Effector memory CD4-positive, alpha-beta T cell (primary cell): Measurements from ENCODE around the gene RARG.

Source experiments
- DNase-seq, 3 donors: peaks; one replicate each; pipeline ENCODE4 v3.0.0-alpha.2; 2020
- H3K27ac ChIP-seq: 2 replicates; pipeline ENCODE4 v1.7.0; 2013; ENCODE audit warnings: mild to moderate bottlenecking, low read length, moderate library complexity; ENCODE audit not compliant: insufficient read depth, poor library complexity, severe bottlenecking
- H3K27me3 ChIP-seq: replicated peaks from 2 replicates; pipeline ENCODE4 v1.7.0; 2013; ENCODE audit warnings: mild to moderate bottlenecking, low read length; ENCODE audit not compliant: insufficient read depth, control insufficient read depth, poor library complexity, severe bottlenecking
- H3K36me3 ChIP-seq: 2 replicates; pipeline ENCODE4 v1.7.0; 2013; ENCODE audit warnings: mild to moderate bottlenecking, low read length, moderate library complexity; ENCODE audit not compliant: control insufficient read depth, insufficient read depth
- H3K4me1 ChIP-seq: 2 replicates; pipeline ENCODE4 v1.7.0; 2013; ENCODE audit warnings: low read length, mild to moderate bottlenecking; ENCODE audit not compliant: control insufficient read depth, insufficient read depth, poor library complexity, severe bottlenecking
- H3K4me3 ChIP-seq: 2 replicates; pipeline ENCODE4 v1.7.0; 2013; ENCODE audit warnings: low read length, low read depth, mild to moderate bottlenecking; ENCODE audit not compliant: insufficient read depth, poor library complexity, severe bottlenecking
- H3K9me3 ChIP-seq: 2 replicates; pipeline ENCODE4 v1.7.0; 2013; ENCODE audit warnings: mild to moderate bottlenecking, low read length, moderate library complexity; ENCODE audit not compliant: control insufficient read depth

RARG gene

DNA sequence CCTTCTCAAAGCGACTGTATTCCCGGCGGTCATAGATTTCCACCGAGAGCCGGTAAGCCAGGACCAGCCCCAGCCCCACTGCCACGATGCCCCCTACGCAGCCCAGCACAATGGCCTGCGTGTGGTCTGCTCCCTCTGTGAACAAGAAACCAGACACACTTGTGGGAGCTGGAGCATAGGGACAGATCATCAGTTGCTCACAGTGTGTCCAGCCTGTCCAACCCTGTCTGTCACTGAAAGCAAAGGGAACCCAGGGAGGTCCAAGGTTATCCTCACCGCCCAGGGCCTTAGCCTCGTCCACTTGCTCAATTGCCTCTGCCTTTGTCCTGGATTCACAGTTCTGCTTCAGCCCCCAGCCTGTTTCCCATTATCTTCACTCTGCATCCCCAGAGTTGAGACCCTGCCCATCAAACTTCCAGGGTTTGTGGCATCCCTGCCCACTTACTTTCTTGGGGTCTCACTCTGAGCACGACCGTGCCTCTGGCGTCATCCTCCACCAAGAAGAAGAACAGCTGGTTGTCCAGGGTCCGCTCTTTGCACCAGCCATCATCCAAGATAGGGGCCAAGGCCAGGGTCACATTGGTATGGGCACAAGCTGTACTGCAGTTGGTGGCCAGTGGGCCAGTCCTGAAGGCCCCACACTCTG, 40.0 kb downstream of the RARG start:
- Histone ChIP-seq H3K9me3 (no peaks in the 10 kb centered on the region), H3K4me3 (no peak overlapping the region), H3K4me1 (peaks cover 5% of the 10 kb centered on the region), H3K27me3 (no peaks in the 10 kb centered on the region), H3K36me3 (peaks cover 86% of the 10 kb centered on the region), H3K27ac (no peak overlapping the region)
- DNase-seq = no peak

DNA sequence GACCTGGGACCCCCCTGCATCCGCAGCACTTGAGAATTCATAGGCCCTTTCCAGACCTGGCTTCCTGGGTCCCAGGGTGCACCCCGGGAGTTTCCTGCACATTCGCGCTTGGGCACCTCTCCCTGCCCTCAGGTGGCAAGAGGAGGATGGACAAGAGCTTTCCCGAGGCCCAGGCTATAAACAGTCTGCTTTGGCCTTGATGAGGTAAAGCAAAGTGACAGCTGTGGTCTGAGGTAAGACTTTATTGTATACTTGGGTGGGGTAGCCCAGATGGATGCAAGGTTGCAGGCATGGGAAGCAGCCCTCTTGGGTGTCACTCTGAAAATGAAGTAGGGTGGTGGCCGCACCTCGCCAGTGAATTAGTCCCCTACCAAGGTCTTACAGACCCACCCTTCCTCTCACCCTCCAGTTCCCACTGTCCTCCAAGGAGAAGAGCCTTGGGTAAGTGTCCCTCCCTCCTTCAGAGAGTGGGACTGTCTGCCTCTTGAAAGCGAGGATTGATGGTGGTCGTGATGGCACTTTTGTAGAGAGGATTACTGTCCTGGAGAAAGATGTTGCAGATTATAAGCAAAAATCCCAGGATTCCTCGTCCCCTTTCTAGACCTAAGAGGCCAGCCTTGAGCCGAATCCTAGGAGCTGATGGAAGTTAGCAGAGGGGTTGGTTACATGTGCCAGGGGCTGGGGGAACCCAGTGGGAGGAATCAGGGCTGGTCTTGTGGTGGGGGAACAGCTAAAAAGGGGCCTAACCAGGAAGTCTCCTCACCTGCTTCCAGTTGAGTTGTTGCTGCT, 40.7 kb downstream of the RARG start:
- no peak for DNase-seq
- Histone ChIP-seq H3K27me3 (no peaks in the 10 kb centered on the region), H3K36me3 (peaks cover 86% of the 10 kb centered on the region), H3K9me3 (no peaks in the 10 kb centered on the region), H3K4me1 (peaks cover 5% of the 10 kb centered on the region), H3K27ac (no peak overlapping the region), H3K4me3 (no peak overlapping the region)

DNA sequence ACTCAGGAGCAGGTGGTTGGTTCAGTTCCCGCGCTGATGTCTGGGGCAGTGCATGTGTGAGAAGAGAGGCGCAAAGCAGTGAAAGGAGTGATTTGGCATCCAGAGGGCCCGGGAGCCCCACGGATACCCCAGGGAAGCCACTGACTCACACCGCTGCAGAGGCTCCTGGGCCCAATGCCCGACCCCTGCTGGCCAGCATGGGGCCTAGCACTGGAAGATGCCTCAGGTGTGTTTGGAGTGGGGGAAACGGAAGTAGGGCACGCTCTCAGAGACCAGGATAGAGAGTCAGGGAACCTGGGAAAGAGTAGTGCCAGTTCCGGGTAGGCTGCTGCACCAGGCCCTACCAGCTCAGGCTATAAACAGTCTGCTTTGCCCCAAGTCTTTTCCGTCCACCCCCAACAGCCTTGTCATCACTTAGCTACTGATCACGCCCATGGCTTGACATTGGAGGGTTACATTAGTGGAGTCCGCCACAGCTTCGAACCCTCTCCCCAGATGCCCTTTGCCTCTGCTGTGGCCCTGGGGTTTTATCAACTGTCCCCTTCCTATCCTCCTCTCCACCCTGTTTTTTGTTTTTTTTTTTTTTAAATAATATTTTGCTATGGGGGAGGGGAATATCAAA, 41.8 kb downstream of the RARG start:
- Histone ChIP-seq H3K27me3 (no peaks in the 10 kb centered on the region), H3K4me3 (no peak overlapping the region), H3K36me3 (peaks cover 86% of the 10 kb centered on the region), H3K27ac (no peak overlapping the region), H3K9me3 (no peaks in the 10 kb centered on the region), H3K4me1 (peaks cover 5% of the 10 kb centered on the region)
- DNase-seq = peak in 2 of 3 donors; percentile 15 to 28

DNA sequence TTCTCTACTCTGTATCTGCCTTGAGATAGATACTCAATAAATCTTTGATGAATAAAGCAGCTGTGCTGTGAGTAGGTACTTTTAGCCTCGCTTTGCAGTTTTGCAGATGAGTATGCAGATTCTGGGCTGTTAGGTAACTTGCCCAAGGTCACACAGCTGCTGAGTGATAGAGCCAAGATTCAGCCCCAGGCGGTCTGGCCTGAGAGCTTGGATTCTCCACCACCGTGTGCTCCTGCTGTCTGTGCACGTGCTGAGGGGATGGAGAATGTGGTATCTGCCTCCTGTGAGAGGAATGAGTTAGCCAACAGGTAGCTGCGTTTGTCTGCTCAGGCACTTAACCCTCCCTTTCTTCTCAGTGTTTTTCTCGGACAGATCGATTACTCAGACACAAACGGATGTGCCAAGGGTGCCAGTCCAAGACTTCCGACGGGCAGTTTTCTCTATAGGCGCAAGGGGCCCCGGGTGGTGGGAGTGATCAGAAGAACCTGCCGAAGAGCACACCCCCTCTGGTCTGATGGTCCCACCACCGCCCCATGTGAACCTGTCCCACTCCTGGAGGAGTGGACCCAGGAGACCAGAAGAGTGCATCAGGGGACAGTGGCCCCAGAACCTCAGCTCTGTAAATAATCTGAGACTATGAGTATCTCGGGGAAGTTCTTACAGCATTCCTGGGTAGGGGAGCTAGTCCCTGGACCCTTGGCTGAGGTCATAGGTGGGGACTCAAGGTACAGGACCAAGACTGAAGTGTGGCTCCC, 44.7 kb downstream of the RARG start:
- DNase-seq = no peak
- Histone ChIP-seq H3K4me3 (no peak overlapping the region), H3K27ac (no peak overlapping the region), H3K36me3 (peaks cover 82% of the 10 kb centered on the region), H3K27me3 (no peaks in the 10 kb centered on the region), H3K9me3 (no peaks in the 10 kb centered on the region), H3K4me1 (peaks cover 10% of the 10 kb centered on the region)

DNA sequence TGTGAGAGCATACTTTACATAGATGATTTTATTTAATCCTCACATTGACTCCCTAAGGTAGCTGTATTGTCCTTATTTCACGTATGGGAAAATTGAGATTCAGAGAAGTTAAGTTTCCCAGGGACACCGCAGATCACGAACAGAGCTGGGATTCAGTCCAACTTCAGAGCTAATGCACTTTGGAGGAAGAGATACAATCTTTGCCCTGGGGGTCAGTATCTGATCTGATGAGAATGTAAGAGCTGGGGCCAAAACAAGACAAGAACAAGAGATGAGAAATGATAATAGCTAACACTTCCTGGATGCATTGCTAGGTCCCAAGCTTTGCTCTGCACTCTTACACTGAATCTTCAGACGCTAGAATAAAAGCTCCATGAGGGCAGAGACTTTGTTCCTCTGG, 45.3 kb downstream of the RARG start:
- H3K27me3 ChIP-seq = no peaks in the 10 kb centered on the region
- H3K36me3 ChIP-seq = peaks cover 82% of the 10 kb centered on the region
- no peaks in the 10 kb centered on the region for H3K9me3 ChIP-seq
- DNase-seq = no peak
- no peak overlapping the region for H3K4me3 ChIP-seq
- H3K4me1 ChIP-seq = peaks cover 15% of the 10 kb centered on the region
- no peak overlapping the region for H3K27ac ChIP-seq

DNA sequence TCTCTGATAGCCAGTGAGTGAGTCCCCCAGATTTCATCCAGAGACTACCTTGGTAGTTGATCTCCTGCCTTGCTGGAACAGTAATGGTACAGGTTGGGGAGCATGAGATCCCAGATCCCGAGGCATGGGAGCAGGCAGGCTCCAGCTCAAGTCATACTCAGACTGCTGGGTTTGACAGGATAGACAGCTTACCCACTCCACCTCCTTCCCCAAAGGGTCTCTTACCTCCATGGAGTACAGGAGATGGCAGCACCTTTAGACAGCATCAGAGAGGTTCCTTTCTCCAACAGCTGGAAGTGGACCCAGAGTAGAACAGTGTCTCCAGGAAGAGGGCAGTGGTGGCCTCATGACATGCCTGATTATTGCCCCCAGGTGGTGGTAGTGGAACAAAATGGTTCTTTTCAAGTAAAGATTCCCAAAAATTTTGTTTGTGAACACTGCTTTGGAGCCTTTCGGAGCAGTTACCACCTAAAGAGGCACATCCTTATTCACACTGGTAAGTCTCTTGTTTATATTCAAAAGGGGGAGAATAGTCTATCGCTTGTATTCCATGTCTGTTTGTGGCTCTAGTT, 46.3 kb downstream of the RARG start:
- peaks cover 72% of the 10 kb centered on the region for H3K36me3 ChIP-seq

DNA sequence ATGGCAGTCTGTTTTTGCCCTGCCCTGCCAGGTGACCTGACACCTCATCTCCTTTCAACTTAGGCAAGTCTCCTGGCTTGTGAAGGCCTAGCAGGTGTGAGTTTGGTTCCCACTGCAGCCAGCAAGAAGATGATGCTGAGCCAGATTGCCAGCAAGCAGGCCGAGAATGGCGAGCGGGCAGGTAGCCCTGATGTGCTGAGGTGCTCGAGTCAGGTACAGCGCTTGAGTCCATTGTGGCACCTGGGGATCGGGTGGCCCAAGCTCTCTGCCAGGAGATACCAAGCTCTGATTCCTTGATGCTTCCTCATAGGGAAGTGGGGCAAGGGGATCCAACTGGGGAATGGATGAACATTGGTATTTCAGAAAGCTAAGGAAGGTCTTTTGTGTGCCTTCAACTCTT, 47.2 kb downstream of the RARG start:
- no peak for DNase-seq
- Histone ChIP-seq H3K36me3 (peaks cover 70% of the 10 kb centered on the region), H3K4me3 (no peak overlapping the region), H3K27ac (no peak overlapping the region), H3K4me1 (peaks cover 20% of the 10 kb centered on the region), H3K9me3 (no peaks in the 10 kb centered on the region), H3K27me3 (no peaks in the 10 kb centered on the region)

More for the DNA sequence above, 46.3 kb downstream of the RARG start:
- Histone ChIP-seq H3K9me3 (no peaks in the 10 kb centered on the region), H3K4me1 (peaks cover 23% of the 10 kb centered on the region), H3K4me3 (no peak overlapping the region), H3K27ac (no peak overlapping the region), H3K27me3 (no peaks in the 10 kb centered on the region)
- DNase-seq = no peak

DNA sequence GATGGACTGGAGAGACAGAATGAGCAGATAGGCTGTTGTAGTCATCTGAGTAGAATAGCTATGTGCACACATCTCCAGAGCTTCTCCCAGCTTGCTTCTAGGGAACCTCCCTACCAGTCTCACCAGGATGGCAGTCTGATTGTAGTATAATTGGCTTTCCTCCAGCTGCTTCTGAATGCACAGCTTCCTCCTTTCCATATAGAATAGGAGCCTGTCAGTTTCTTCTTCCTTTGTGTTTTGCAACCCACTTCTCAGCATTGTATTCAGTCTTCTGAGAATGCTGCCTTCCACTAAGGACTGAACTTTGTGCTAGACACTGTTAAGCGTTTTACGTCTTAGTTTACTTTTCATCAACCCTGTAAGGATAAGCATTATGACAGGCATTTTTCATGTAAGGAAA, 49.1 kb downstream of the RARG start:
- peaks cover 28% of the 10 kb centered on the region for H3K4me1 ChIP-seq
- no peak overlapping the region for H3K4me3 ChIP-seq
- no peak overlapping the region for H3K27ac ChIP-seq
- DNase-seq = no peak
- no peaks in the 10 kb centered on the region for H3K27me3 ChIP-seq
- H3K9me3 ChIP-seq = no peaks in the 10 kb centered on the region
- peaks cover 58% of the 10 kb centered on the region for H3K36me3 ChIP-seq

DNA sequence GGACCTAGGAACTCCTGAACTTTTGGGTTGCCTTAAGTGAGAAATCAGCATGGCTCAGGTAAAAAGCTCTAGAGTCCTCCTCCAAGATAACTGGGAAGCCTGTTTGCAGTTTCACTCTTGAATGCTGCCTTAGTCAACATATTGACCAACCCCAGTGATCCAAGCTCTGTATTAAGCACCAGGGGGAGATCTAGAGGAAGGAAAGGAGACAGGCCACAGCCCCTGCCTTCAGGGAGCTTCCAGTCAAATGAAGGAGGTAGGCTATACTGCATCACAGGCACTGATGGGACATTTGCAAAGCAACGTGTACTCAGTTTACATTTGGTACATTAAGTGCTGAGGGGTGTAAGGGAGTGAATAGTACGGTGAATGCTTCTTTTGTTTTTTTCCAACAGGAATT, 50.1 kb downstream of the RARG start:
- peaks cover 48% of the 10 kb centered on the region for H3K36me3 ChIP-seq

More for the DNA sequence above, 50.1 kb downstream of the RARG start:
- H3K9me3 ChIP-seq = no peaks in the 10 kb centered on the region
- peak overlapping the region; percentile 78 for H3K4me3 ChIP-seq
- H3K27me3 ChIP-seq = no peaks in the 10 kb centered on the region
- H3K27ac ChIP-seq = peak overlapping the region; percentile 91
- DNase-seq = no peak
- peaks cover 28% of the 10 kb centered on the region for H3K4me1 ChIP-seq
